Adrenal gland (tissue), 12 donors: Measurements from ENCODE around the gene SYNE2. TPM values are rescaled to one million over a fixed set of nuclear protein-coding genes. Genes with fewer than 3 reads are reported as not detected.
"Not testable (repeated sequence)": the region's sequence is repeated elsewhere in the genome, so short reads cannot be mapped to it uniquely, and the experiment has no call there.

Experiments
- DNase-seq, 7 donors: peaks; one replicate each; pipeline ENCODE4 v3.0.0-alpha.2; 2019 to 2020
- H3K27ac ChIP-seq, 5 donors: fragments of 200-600 bp; sonication (generic) in 4 of 5; 1 replicate in 3 of 5; 2 replicates in 2 of 5; pipeline versions ENCODE4 v1.5.1 to v1.8.0; 2016 to 2020; ENCODE audit warnings: mild to moderate bottlenecking in 1 of 5
- H3K27me3 ChIP-seq: fragments of 200-600 bp; 2 replicates; pipeline ENCODE4 v1.8.0; 2021
- H3K36me3 ChIP-seq, 2 donors: fragments of 200-600 bp; replicated peaks in 1 of 2; 1 replicate in 1 of 2; 2 replicates in 1 of 2; pipeline versions ENCODE4 v1.5.1 to v1.8.0; 2018 to 2022
- H3K4me1 ChIP-seq, 2 donors: fragments of 200-600 bp; replicated peaks in 1 of 2; 1 replicate in 1 of 2; 2 replicates in 1 of 2; pipeline versions ENCODE4 v1.5.1 to v1.8.0; 2018 to 2021
- H3K4me3 ChIP-seq, 4 donors: fragments of 200-600 bp; sonication (generic) in 3 of 4; one replicate each; pipeline ENCODE4 v1.5.1; 2016 to 2018
- H3K9me3 ChIP-seq, 3 donors: fragments of 200-600 bp; sonication (generic) in 1 of 3; replicated peaks in 1 of 3; 1 replicate in 2 of 3; 2 replicates in 1 of 3; pipeline versions ENCODE4 v1.5.1 to v1.8.0; 2016 to 2021
- POLR2A ChIP-seq, 2 donors: fragments of 450-650 bp; IDR thresholded peaks; one replicate each; pipeline ENCODE4 v1.6.1; 2017; ENCODE audit warnings: antibody characterized with exemption in 2 of 2, mild to moderate bottlenecking in 2 of 2, moderate library complexity in 1 of 2
- WGBS, 4 donors: extraction: QIAGEN DNeasy Blood & Tissue Kit in 2 of 4; methylation state at CpG; one replicate each; pipeline versions ENCODE4 v1.1.5 to v1.1.7; 2013 to 2017; 5-methylcytosine and 5-hydroxymethylcytosine counted together
- intact Hi-C, 2 donors: fragments of 100-400 bp; cut with DNase I; formaldehyde crosslinking; loops; one replicate each; pipeline versions ENCODE4 v1.14.1 to v1.15.0; 2022 to 2023
- polyA plus RNA-seq, 3 donors: library from polyadenylated mRNA; stranded (reverse); fragments of 200-250 nt in 2 of 3; fragments of 350-450 nt in 1 of 3; fragmentation: Illumina TruSeq in 1 of 3; extraction: RNeasy Lipid Tissue Mini Kit (QIAGEN cat#74804) in 1 of 3; gene quantifications; one replicate each; pipeline ENCODE4 v1.2.3, GENCODE V29; 2013 to 2014
- total RNA-seq, 9 donors: library from RNA; depleted of rRNA in 4 of 9; stranded (reverse); fragments of >200 nt in 4 of 9; fragments of 120-200 nt in 1 of 9; fragmentation: NEBNext Ultra II Directional in 1 of 9; extraction: Animal tissue kit (Norgen Biotek cat#: 25700) in 1 of 9; gene quantifications; one replicate each; pipeline versions ENCODE4 v1.1.0 to v1.2.4, GENCODE V29; 2013 to 2023
- TF ChIP-seq, protein P1 (sequence below), 6 experiments: fragments of 450-650 bp in 4 of 6; fragments of 200-600 bp in 2 of 6; sonication (generic) in 1 of 6; IDR thresholded peaks; 1 replicate in 5 of 6; 2 replicates in 1 of 6; pipeline versions ENCODE4 v1.5.1 to v1.8.0; 2016 to 2021; ENCODE audit warnings: antibody characterized with exemption in 6 of 6, mild to moderate bottlenecking in 2 of 6, moderate library complexity in 1 of 6
- donor health status: healthy with polysubstance abuse.
- donor health status: Bipolar disorder and iron deficiency.
- donor health status: DM: yes; HTN: yes; CAD: no.
- donor health status: DM: no; HTN: no; CAD: no.
- donor health status: DM: no; HTN: no; CAD: no.
- donor health status: DM: yes; HTN: yes; CAD: no.

The SYNE2 gene
- total and polyA plus RNA-seq, 12 donors: 21.4 to 140 (median 56.1) TPM

DNA sequence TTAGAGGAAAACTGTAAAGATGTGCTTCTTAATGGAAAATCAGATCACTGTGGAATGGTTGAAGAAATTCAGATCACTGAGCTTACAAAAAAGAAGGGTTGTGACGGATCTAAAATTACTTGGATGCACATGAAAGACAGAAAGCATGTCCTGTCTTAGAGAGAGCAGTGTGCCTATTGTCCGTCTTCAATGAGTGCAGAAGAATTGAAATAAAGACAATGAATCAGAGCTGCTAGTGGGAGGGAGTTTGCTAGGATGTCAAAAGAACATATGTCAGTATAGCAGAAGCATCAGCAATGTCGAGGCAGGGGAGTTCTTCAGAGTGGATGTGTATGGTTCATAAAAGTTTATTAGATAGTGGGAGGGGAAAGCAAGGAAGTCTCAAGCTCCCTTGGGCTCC, 172.7 kb downstream of the SYNE2 start:
- Histone ChIP-seq H3K4me3 (no peak overlapping the region), H3K27ac (no peak overlapping the region), H3K4me1 (peaks cover 0 to 7% of the 10 kb centered on the region in 2 donors), H3K27me3 (no peaks in the 10 kb centered on the region), H3K9me3 (no peaks in the 10 kb centered on the region), H3K36me3 (peaks cover 0 to 8% of the 10 kb centered on the region in 2 donors)
- no peak for DNase-seq
- no peak for TF ChIP-seq POLR2A (IDR thresholded peaks at IDR 0.05)
- TF ChIP-seq, protein P1, sequence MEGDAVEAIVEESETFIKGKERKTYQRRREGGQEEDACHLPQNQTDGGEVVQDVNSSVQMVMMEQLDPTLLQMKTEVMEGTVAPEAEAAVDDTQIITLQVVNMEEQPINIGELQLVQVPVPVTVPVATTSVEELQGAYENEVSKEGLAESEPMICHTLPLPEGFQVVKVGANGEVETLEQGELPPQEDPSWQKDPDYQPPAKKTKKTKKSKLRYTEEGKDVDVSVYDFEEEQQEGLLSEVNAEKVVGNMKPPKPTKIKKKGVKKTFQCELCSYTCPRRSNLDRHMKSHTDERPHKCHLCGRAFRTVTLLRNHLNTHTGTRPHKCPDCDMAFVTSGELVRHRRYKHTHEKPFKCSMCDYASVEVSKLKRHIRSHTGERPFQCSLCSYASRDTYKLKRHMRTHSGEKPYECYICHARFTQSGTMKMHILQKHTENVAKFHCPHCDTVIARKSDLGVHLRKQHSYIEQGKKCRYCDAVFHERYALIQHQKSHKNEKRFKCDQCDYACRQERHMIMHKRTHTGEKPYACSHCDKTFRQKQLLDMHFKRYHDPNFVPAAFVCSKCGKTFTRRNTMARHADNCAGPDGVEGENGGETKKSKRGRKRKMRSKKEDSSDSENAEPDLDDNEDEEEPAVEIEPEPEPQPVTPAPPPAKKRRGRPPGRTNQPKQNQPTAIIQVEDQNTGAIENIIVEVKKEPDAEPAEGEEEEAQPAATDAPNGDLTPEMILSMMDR (IDR thresholded peaks at IDR 0.05): no peak
- 91 to 93% (median 92%) methylated on average over 3 of the region's 3 CpGs for WGBS, 4 donors
- intact Hi-C loops: no loop called here

DNA sequence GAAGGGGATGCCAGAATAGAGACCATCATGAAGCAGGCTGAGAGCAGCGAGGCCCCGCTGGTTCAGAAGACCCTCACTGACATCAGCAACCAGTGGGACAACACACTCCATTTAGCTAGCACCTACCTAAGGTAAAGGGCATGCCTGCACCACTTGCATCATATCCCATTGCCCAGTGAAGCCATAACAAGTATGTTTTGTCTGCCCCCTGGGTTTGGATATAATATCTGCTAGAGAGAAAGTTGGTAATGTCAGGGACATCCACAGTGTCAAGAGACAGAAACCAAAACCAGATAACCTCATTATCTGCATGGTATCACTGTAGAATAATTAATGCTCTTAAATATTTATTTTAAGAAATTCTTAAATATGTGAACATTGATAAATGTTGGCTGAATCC, 173.8 kb downstream of the SYNE2 start:
- no peak overlapping the region for H3K27ac ChIP-seq
- DNase-seq: no peak
- no peaks in the 10 kb centered on the region for H3K9me3 ChIP-seq
- intact Hi-C loops: no loop called here
- WGBS, 4 donors: 93 to 100% (median 96%) methylated on average over 2 of the region's 2 CpGs
- H3K27me3 ChIP-seq: no peaks in the 10 kb centered on the region
- H3K4me3 ChIP-seq: no peak overlapping the region
- TF ChIP-seq, protein P1 (IDR thresholded peaks at IDR 0.05): no peak
- no peak for TF ChIP-seq POLR2A (IDR thresholded peaks at IDR 0.05)
- peaks cover 0 to 8% of the 10 kb centered on the region in 2 donors for H3K36me3 ChIP-seq
- peaks cover 0 to 7% of the 10 kb centered on the region in 2 donors for H3K4me1 ChIP-seq

DNA sequence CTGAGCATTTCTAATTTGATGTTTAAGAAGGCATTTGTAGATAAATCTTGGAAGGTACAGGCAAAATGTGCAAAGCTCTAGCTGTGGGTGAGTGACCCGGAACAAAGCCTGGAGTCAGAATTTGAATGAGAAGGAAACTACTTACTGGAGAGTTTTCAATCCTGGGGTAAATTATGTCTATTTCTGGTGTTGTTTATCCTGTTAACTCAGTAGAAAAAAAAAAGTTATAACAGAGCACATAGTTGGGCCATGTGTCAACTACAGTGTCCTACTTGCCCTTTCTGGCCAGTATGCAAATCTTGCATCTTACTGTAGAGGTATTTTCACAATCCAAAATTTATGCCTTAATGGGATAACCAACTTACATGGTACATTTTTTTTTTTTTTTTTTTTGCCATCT, 182.3 kb downstream of the SYNE2 start:
- intact Hi-C loops: loop anchor here in 1 of 2 donors (10.0 kb wide), 1 partner anchor 260 kb away; the partner anchor contains the start of gene ESR2
- peaks cover 0 to under 1% of the 10 kb centered on the region in 2 donors for H3K4me1 ChIP-seq
- no peak overlapping the region for H3K4me3 ChIP-seq

GRCh38 chr14:64037869-64038745, 185.3 kb downstream of the SYNE2 start:
- not testable (repeated sequence) for H3K27ac ChIP-seq, H3K4me1 ChIP-seq, H3K4me3 ChIP-seq, H3K36me3 ChIP-seq, DNase-seq, H3K27me3 ChIP-seq, H3K9me3 ChIP-seq
- 97 to 100% (median 98%) methylated on average over 8 to 64 of the region's 66 CpGs for WGBS, 4 donors
- intact Hi-C loops: loop anchor here in 1 of 2 donors (10.0 kb wide), 1 partner anchor 257 kb away; the partner anchor contains the start of gene ESR2

More for the DNA sequence above, 182.3 kb downstream of the SYNE2 start:
- Histone ChIP-seq H3K27me3 (no peaks in the 10 kb centered on the region), H3K36me3 (no peaks in the 10 kb centered on the region), H3K27ac (no peak overlapping the region), H3K9me3 (no peaks in the 10 kb centered on the region)
- TF ChIP-seq POLR2A (IDR thresholded peaks at IDR 0.05): no peak
- TF ChIP-seq, protein P1 (IDR thresholded peaks at IDR 0.05): no peak
- 73 to 85% (median 80%) methylated on average over 1 of the region's 1 CpG for WGBS, 4 donors
- no peak for DNase-seq
